Measurements from ENCODE around the gene TYW3.

The TYW3 gene

DNA sequence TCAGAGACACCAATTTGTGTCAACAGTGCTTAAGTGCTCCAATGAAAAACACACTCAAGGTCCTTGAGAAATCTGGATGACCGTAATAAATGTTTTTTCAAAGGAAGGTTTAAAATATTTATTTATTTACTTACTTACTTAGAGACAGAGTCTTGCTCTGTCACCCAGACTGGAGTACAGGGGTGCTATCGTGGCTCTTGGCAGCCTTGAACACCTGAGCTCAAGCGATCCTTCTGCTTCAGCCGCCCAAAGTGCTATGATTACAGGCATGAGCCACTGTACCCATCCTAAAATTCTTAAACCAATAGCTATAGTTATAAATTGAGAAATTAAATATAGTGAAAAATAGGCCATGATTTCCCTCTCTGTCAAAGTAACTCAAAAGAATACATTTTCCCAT is 42.0 kb upstream of the TYW3 start:
- no peak for DNase-seq (ENCODE audit: low read depth)
- TF ChIP-seq, protein P1, sequence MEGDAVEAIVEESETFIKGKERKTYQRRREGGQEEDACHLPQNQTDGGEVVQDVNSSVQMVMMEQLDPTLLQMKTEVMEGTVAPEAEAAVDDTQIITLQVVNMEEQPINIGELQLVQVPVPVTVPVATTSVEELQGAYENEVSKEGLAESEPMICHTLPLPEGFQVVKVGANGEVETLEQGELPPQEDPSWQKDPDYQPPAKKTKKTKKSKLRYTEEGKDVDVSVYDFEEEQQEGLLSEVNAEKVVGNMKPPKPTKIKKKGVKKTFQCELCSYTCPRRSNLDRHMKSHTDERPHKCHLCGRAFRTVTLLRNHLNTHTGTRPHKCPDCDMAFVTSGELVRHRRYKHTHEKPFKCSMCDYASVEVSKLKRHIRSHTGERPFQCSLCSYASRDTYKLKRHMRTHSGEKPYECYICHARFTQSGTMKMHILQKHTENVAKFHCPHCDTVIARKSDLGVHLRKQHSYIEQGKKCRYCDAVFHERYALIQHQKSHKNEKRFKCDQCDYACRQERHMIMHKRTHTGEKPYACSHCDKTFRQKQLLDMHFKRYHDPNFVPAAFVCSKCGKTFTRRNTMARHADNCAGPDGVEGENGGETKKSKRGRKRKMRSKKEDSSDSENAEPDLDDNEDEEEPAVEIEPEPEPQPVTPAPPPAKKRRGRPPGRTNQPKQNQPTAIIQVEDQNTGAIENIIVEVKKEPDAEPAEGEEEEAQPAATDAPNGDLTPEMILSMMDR (IDR thresholded peaks at IDR 0.05; ENCODE audit: insufficient read depth, low read depth, low read length, missing control alignments): no peak

DNA sequence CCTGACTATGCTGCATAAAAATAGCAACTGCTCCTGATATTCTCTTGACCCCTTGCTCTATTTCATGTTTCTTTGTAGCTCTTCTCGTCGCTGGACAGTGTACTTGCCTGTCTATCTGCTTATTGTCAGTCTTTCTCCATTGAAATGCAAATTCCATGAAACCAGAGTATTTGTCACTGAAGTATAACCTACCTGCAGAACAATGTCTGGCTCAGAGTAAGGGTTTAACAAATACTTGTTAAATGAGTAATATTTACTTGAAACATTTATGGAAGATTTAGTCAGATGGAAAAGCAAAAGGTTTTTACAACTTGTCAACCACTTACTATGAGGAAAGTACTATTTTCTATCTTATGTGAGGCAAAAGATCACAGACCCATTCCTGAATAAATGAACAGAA is 39.5 kb upstream of the TYW3 start:
- DNase-seq (ENCODE audit: low read depth): peak; percentile 81
- TF ChIP-seq, protein P1 (IDR thresholded peaks at IDR 0.05; ENCODE audit: insufficient read depth, low read depth, low read length, missing control alignments): no peak
- H3K4me3 ChIP-seq (ENCODE audit: low read length): no peak overlapping the region

More for the DNA sequence above, 42.0 kb upstream of the TYW3 start:
- no peak overlapping the region for H3K4me3 ChIP-seq (ENCODE audit: low read length)

DNA sequence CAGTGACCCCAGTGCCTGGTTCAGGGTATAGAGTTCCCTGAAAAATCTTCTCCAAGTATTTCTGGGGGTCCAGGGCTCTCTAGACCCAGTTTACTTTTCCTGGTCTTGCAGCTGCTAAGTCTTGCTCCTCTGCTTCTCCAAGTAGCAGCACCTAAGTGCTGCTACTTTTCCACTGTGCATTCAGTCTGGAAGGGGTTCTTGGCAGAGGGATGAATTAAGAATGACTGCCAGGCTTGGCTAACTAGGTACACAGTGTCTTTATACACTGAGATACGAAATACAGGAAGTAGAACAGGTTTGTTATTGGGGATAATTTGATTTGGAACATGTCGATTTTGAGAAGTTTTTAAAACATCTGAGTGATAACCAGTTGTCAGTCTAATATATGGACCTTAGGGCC is 35.1 kb upstream of the TYW3 start:
- TF ChIP-seq, protein P1 (IDR thresholded peaks at IDR 0.05; ENCODE audit: insufficient read depth, low read depth, low read length, missing control alignments): no peak
- H3K4me3 ChIP-seq (ENCODE audit: low read length): no peak overlapping the region
- DNase-seq (ENCODE audit: low read depth): no peak

DNA sequence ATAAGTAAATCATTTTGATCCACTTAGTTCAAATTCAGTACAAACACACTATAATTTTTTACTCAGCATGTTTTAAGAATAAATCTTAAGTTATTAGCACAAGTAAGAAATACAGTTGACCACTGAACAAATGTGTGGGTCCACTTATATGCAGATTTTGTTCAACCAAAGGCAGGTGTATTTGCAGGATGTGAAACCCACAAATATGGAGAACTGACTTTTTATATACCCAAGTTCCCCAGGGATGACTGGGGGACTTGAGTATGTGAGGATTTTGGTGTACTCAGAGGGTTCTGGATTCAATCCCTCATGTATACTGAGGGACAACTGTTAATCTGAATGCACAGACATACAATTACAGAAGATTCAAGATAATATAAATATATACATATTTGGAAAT is 33.6 kb upstream of the TYW3 start:
- TF ChIP-seq, protein P1 (IDR thresholded peaks at IDR 0.05; ENCODE audit: insufficient read depth, low read depth, low read length, missing control alignments): no peak
- H3K4me3 ChIP-seq (ENCODE audit: low read length): no peak overlapping the region

DNA sequence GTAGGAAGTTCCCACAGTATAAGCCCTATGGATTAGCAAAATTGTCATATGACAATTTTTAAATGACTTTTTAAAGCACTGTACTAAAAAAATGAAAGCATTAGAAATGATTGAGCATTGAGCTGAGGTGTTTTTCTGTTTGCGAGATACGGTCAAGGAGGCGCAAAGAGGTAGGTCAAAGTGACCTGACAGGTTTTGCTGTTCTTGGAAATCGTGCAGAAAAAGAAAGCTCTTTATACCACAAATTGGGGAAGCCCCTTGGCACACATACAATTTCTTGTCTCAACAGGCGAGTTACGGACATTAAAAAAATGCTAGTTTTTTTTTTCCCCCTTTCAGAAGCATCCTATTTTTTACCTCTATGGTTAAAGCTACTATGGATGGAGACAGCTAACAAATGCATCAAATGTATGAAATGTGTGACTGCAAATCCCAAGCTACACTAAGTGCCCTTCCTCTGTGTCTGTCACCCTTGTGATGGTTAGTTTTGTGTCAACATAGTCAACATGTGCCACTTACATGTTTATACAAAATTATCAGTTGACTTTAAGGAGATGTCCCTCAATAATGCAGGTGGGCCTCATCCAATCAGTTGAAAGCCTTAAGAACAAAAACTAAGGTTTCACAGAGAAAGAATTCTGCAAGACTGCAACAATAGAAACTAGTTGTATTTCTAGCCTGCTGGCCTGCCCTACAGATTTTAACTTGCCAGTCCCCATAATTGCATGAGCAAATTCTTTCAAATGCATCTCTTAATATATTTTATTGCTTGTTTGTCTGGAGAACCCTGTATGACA is 29.4 kb upstream of the TYW3 start:
- H3K4me3 ChIP-seq (ENCODE audit: low read length): no peak overlapping the region
- DNase-seq (ENCODE audit: low read depth): no peak
- TF ChIP-seq, protein P1 (IDR thresholded peaks at IDR 0.05; ENCODE audit: insufficient read depth, low read depth, low read length, missing control alignments): no peak

More for the DNA sequence above, 33.6 kb upstream of the TYW3 start:
- DNase-seq (ENCODE audit: low read depth): no peak

DNA sequence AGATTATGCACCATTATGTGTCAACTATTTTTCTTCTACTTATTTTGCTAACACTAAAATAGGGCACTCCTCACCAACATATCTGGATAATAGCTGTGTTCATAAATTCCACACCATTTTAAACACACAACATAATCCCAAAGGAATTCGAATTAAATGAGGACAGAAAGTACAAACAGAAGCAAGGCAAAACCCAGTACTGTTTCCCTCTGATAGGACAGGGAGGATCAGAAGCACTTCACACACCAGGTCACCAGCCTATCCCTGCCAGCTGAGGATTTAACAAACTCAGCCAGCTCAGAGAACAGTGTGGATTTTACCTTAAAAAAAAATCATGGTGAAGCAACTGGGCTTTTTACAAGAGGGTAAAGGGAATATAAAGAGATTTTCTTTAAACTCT is 20.1 kb upstream of the TYW3 start:
- TF ChIP-seq, protein P1 (IDR thresholded peaks at IDR 0.05; ENCODE audit: insufficient read depth, low read depth, low read length, missing control alignments): no peak
- no peak overlapping the region for H3K4me3 ChIP-seq (ENCODE audit: low read length)
- DNase-seq (ENCODE audit: low read depth): no peak

DNA sequence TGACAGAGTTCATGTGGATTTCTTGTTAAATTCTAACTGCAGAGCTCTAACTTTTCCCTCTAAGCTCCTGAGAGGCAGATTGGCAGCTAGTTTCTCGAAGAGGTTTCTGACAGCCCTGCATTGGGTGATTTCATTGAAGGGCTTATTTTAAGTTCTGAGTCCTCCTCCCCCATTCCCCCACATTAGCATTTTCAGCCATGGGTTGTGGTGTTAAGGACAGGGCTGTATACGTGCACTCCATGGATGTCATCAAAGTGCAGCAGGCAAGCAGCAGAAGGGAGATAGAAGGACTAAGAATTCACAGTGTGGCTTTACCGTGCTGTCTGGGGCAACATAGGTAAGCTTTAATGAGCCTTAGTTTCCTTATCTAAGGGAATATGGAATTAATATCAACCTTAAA is 19.1 kb upstream of the TYW3 start:
- H3K4me3 ChIP-seq (ENCODE audit: low read length): no peak overlapping the region
- DNase-seq (ENCODE audit: low read depth): no peak
- TF ChIP-seq, protein P1 (IDR thresholded peaks at IDR 0.05; ENCODE audit: insufficient read depth, low read depth, low read length, missing control alignments): no peak
